Forelimb muscle (tissue), 1 donor: Measurements from ENCODE around the gene ZNF232. TPM values are rescaled to one million over a fixed set of nuclear protein-coding genes. Genes with fewer than 3 reads are reported as not detected.
"Not testable (repeated sequence)": the region's sequence is repeated elsewhere in the genome, so short reads cannot be mapped to it uniquely, and the experiment has no call there.

ENCODE experiments used
- DNase-seq: peaks from one replicate; pipeline ENCODE4 v3.0.0-alpha.2; 2013; ENCODE audit warnings: low read depth
- polyA plus RNA-seq: library from polyadenylated mRNA; unstranded; fragments of 120-200 nt; gene quantifications from one replicate; pipeline ENCODE4 v1.2.1, GENCODE V29; 2013; ENCODE audit not compliant: insufficient read length

Gene ZNF232
- polyA plus RNA-seq, 1 donor = 24.4 TPM

GRCh38 chr17:5097101-5097834, 14.4 kb downstream of the ZNF232 start:
- no peak for DNase-seq

- DNase-seq = no peak
These were observed 15.0 kb downstream of the ZNF232 start for GRCh38 chr17:5096731-5097100.

- no peak for DNase-seq
These were observed 19.3 kb downstream of the ZNF232 start for GRCh38 chr17:5092218-5093010.

GRCh38 chr17:5080591-5080990, 31.1 kb downstream of the ZNF232 start:
- no peak for DNase-seq

- DNase-seq = no peak
These were observed 33.3 kb downstream of the ZNF232 start, which contains the start of gene ZFP3 for GRCh38 chr17:5078106-5079028. TSS of gene ZFP3 (plus strand) at chr17:5078467. CDS start at chr17:5091505, 13,038 bp downstream.

GRCh38 chr17:5077781-5078105, 33.9 kb downstream of the ZNF232 start:
- DNase-seq = no peak

GRCh38 chr17:5077275-5077674, 34.4 kb downstream of the ZNF232 start:
- DNase-seq = not testable (repeated sequence)

- DNase-seq = not testable (repeated sequence)
These were observed 36.2 kb downstream of the ZNF232 start for GRCh38 chr17:5075472-5075871.

- no peak for DNase-seq
These were observed 42.0 kb downstream of the ZNF232 start for GRCh38 chr17:5069724-5070123.

- no peak for DNase-seq
These were observed 43.4 kb downstream of the ZNF232 start for GRCh38 chr17:5068236-5068635.

- no peak for DNase-seq
These were observed 46.4 kb downstream of the ZNF232 start for GRCh38 chr17:5065227-5065744.

Other genes with a start within 250 kb of the ZNF232 start
- 1.3 TPM for gene C17orf107, start 212.3 kb downstream of the ZNF232 start, polyA plus RNA-seq
- gene CHRNE, start 208.8 kb downstream of the ZNF232 start, polyA plus RNA-seq = 2.3 TPM
- gene GP1BA, start 179.6 kb downstream of the ZNF232 start, polyA plus RNA-seq = 0.92 TPM
- 53.8 TPM for gene SLC25A11, start 171.8 kb downstream of the ZNF232 start, polyA plus RNA-seq
- gene RNF167, start 171.6 kb downstream of the ZNF232 start, polyA plus RNA-seq = 72.7 TPM
- 349 TPM for gene PFN1, start 163.3 kb downstream of the ZNF232 start, polyA plus RNA-seq
- gene ENO3, start 160.8 kb downstream of the ZNF232 start, polyA plus RNA-seq = 2,114 TPM
- 90.2 TPM for gene SPAG7, start 144.1 kb downstream of the ZNF232 start, polyA plus RNA-seq
- 27.3 TPM for gene CAMTA2, start 124.2 kb downstream of the ZNF232 start, polyA plus RNA-seq
- 5.0 TPM for gene INCA1, start 114.4 kb downstream of the ZNF232 start, polyA plus RNA-seq
- 120 TPM for gene KIF1C, start 113.9 kb downstream of the ZNF232 start, polyA plus RNA-seq
- 0.08 TPM for gene SLC52A1, start 76.5 kb downstream of the ZNF232 start, polyA plus RNA-seq
- 11.8 TPM for gene ZFP3, start 33.4 kb downstream of the ZNF232 start, polyA plus RNA-seq
- gene USP6, start 4.2 kb upstream of the ZNF232 start, polyA plus RNA-seq = 30.0 TPM
- 11.2 TPM for gene ZNF594, start 80.0 kb upstream of the ZNF232 start, polyA plus RNA-seq
- 1.2 TPM for gene SCIMP, start 123.0 kb upstream of the ZNF232 start, polyA plus RNA-seq
- gene RABEP1, start 170.4 kb upstream of the ZNF232 start, polyA plus RNA-seq = 56.7 TPM